Prostate gland (tissue), 2 donors: ENCODE results near the gene NT5DC4. TPM values are rescaled to one million over a fixed set of nuclear protein-coding genes. Genes with fewer than 3 reads are reported as not detected.
A peak's percentile ranks its signal among the peaks of the same experiment; 100 is the strongest.

Experiments
- DNase-seq: peaks from one replicate; pipeline ENCODE4 v3.0.0-alpha.2; 2019; ENCODE audit warnings: low spot score
- H3K27ac ChIP-seq, 2 donors: fragments of 200-600 bp; sonication (generic); 2 replicates each; pipeline ENCODE4 v1.5.1; 2017 to 2019
- H3K27me3 ChIP-seq: fragments of 200-600 bp; sonication (generic); replicated peaks from 2 replicates; pipeline ENCODE4 v1.5.1; 2019; ENCODE audit not compliant: insufficient read depth
- H3K36me3 ChIP-seq, 2 donors: fragments of 200-600 bp; sonication (generic); 1 replicate in 1 of 2; 2 replicates in 1 of 2; pipeline versions ENCODE4 v1.5.1 to v1.8.1; 2017 to 2019
- H3K4me1 ChIP-seq: fragments of 200-600 bp; sonication (generic); replicated peaks from 2 replicates; pipeline ENCODE4 v1.5.1; 2019
- H3K4me3 ChIP-seq, 2 donors: fragments of 200-600 bp; sonication (generic); 2 replicates each; pipeline ENCODE4 v1.5.1; 2017 to 2019
- H3K9me3 ChIP-seq: fragments of 200-600 bp; sonication (generic); 2 replicates; pipeline ENCODE4 v1.5.1; 2017
- POLR2A ChIP-seq: fragments of 450-650 bp; IDR thresholded peaks from one replicate; pipeline ENCODE4 v1.6.1; 2016; ENCODE audit warnings: antibody characterized with exemption, mild to moderate bottlenecking
- POLR2AphosphoS5 ChIP-seq: sonication (generic); formaldehyde crosslinking; IDR thresholded peaks from one replicate; pipeline ENCODE4 v1.6.1; 2017; ENCODE audit warnings: antibody characterized with exemption
- whole genome bisulfite sequencing: methylation state at CpG from one replicate; pipeline ENCODE4 v1.1.5; 2018; 5-methylcytosine and 5-hydroxymethylcytosine counted together
- intact Hi-C: fragments of 100-400 bp; cut with DNase I; formaldehyde crosslinking; loops from one replicate; pipeline ENCODE4 v1.14.2; 2022
- total RNA-seq, 2 donors: library from RNA; depleted of rRNA; stranded (reverse); fragments of >200 nt; gene quantifications; one replicate each; pipeline ENCODE4 v1.1.0, GENCODE V29; 2016
- TF ChIP-seq, protein P1 (sequence below), 4 experiments: fragments of 200-600 bp in 2 of 4; fragments of 450-650 bp in 2 of 4; sonication (generic) in 2 of 4; IDR thresholded peaks; 1 replicate in 3 of 4; 2 replicates in 1 of 4; pipeline ENCODE4 v1.5.1; 2016 to 2019; ENCODE audit warnings: antibody characterized with exemption in 4 of 4, mild to moderate bottlenecking in 2 of 4, moderate library complexity in 2 of 4

NT5DC4 gene
- total RNA-seq, 2 donors from 2014 or later: 0.23 TPM; not detected in 1

DNA sequence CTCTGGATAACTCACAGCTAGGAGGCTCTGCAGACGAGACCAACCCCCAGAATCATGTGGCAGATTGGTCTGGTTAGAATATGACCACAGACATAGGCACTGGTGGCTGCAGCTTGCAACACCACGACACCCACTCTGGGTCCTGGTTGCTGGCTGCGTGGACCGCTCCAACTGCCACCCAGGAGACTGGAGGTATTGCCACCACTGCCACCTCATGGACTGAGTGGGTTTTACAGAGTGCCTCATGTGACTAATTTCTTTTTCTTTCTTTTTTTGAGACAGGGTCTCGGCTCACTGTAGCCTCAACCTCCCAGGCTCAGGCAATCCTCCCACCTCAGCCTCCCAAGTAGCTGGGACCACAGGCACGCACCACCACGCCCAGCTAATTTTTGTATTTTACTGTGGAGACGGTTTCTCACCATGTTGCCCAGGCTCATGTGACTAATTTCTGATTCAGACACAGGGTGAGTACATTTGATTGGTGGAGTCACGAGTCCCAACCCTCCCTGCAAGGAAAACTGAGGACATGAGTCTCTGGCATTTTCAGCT, 29.9 kb upstream of the NT5DC4 start:
- no peaks in the 10 kb centered on the region for H3K9me3 ChIP-seq
- intact Hi-C loops: no loop called here
- peak; percentile 65 for DNase-seq
- H3K36me3 ChIP-seq: no peaks in the 10 kb centered on the region
- H3K27ac ChIP-seq: no peak overlapping the region
- peak; percentile 30 for TF ChIP-seq POLR2AphosphoS5
- TF ChIP-seq, protein P1, sequence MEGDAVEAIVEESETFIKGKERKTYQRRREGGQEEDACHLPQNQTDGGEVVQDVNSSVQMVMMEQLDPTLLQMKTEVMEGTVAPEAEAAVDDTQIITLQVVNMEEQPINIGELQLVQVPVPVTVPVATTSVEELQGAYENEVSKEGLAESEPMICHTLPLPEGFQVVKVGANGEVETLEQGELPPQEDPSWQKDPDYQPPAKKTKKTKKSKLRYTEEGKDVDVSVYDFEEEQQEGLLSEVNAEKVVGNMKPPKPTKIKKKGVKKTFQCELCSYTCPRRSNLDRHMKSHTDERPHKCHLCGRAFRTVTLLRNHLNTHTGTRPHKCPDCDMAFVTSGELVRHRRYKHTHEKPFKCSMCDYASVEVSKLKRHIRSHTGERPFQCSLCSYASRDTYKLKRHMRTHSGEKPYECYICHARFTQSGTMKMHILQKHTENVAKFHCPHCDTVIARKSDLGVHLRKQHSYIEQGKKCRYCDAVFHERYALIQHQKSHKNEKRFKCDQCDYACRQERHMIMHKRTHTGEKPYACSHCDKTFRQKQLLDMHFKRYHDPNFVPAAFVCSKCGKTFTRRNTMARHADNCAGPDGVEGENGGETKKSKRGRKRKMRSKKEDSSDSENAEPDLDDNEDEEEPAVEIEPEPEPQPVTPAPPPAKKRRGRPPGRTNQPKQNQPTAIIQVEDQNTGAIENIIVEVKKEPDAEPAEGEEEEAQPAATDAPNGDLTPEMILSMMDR (IDR thresholded peaks at IDR 0.05): peak; percentile 42 to 86 (median 76)
- no peak for TF ChIP-seq POLR2A
- 39% methylated on average over 9 of the region's 9 CpGs for WGBS
- H3K4me3 ChIP-seq: no peak overlapping the region
- no peaks in the 10 kb centered on the region for H3K4me1 ChIP-seq
- no peaks in the 10 kb centered on the region for H3K27me3 ChIP-seq

DNA sequence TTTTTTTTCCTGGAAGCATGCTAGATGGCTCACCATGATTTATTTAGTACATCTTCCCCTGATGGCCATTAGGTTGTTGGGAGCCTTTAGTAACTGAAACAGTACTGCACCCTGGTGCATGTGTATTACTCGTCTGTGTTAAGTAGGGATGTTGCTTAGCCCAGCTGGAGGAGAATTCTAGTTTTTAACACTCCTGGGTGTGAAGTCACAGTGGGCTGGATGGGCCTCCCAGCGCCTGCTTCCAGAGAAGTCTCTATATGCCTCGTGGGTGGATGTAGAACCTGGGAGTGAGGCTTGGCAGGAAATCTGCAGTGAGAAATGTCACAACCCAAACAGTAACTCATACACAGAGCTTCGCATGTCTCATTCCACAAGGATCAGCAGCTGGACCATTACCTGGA, 28.9 kb upstream of the NT5DC4 start:
- Histone ChIP-seq H3K27ac (no peak overlapping the region), H3K36me3 (no peaks in the 10 kb centered on the region), H3K9me3 (no peaks in the 10 kb centered on the region), H3K4me1 (no peaks in the 10 kb centered on the region), H3K27me3 (no peaks in the 10 kb centered on the region), H3K4me3 (no peak overlapping the region)
- intact Hi-C loops: no loop called here
- WGBS: 69% methylated on average over 4 of the region's 4 CpGs
- TF ChIP-seq, protein P1 (IDR thresholded peaks at IDR 0.05): no peak
- TF ChIP-seq POLR2A: no peak
- TF ChIP-seq POLR2AphosphoS5: no peak
- DNase-seq: no peak

DNA sequence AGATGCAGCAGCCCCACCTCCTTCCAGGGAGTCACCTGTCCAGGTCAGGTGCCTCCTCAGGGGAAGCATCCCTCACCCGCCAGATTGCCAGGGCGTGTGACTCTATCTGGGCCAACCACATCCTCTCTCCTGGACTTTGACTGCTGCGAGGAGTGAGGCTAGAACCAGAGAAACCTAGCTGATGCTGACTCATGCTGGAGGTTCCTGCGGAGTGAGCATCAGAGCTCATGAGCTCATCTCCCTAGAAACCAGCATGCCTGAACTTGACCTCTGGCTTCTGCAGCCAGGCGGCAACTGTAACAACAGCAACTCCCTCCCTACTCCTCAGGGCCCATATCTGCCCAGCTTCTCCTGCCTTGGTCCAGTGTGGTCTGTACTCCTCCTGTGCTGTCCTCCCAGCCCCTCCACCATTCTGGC, 28.3 kb upstream of the NT5DC4 start:
- 30% methylated on average over 5 of the region's 5 CpGs for WGBS

DNA sequence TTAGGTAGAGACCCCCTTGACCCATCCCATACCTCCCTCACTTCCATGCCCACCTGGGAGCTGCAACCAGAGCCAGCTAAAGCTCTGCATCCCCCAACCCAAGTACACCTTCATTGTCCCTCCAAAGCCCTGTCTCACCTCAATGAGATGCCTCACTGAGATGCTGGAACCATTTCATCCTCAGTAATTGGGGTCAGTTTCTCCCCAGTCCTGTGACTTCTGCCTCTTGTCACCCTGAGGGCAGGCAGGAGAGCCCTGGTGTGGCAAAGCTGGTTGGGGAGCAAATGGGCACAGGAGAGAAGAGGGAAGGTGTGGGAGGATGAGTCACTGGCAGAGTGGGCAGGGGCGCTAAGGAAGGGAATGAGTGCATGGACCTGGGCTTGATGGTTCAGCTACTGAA, 27.9 kb upstream of the NT5DC4 start:
- no peak for DNase-seq
- H3K4me3 ChIP-seq: no peak overlapping the region
- intact Hi-C loops: no loop called here
- H3K27ac ChIP-seq: no peak overlapping the region
- TF ChIP-seq POLR2AphosphoS5: no peak
- no peak for TF ChIP-seq POLR2A
- TF ChIP-seq, protein P1 (IDR thresholded peaks at IDR 0.05): no peak
- H3K4me1 ChIP-seq: no peaks in the 10 kb centered on the region
- no peaks in the 10 kb centered on the region for H3K27me3 ChIP-seq
- no peaks in the 10 kb centered on the region for H3K36me3 ChIP-seq
- 90% methylated on average over 1 of the region's 1 CpG for WGBS
- H3K9me3 ChIP-seq: no peaks in the 10 kb centered on the region

More for the DNA sequence above, 28.3 kb upstream of the NT5DC4 start:
- Histone ChIP-seq H3K27me3 (no peaks in the 10 kb centered on the region), H3K27ac (no peak overlapping the region), H3K4me1 (no peaks in the 10 kb centered on the region), H3K36me3 (no peaks in the 10 kb centered on the region), H3K9me3 (no peaks in the 10 kb centered on the region), H3K4me3 (no peak overlapping the region)
- intact Hi-C loops: no loop called here
- TF ChIP-seq POLR2AphosphoS5: peak; percentile 28
- TF ChIP-seq, protein P1 (IDR thresholded peaks at IDR 0.05): no peak
- DNase-seq: peak; percentile 52

DNA sequence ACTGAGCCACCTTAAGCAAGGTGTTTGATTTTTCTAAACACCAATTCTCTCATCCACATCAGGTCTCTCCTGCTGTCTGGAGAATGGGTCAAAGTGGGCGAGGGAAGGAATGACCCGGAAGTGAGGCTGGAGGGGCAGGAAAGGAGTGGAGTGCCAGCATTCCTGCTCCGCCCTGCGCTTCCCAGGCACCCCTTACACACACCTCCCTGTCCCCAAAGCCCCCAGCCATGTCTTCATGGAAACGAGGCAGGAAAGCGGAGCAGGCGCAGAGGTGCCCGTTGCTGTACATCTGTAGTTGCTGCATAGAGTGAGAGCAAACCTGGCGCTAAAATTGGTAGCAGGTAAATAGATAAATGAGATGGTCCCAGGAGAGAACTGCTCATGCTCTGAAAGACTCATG, 27.2 kb upstream of the NT5DC4 start:
- H3K27me3 ChIP-seq: no peaks in the 10 kb centered on the region
- no peak overlapping the region for H3K27ac ChIP-seq
- no peaks in the 10 kb centered on the region for H3K9me3 ChIP-seq
- no peaks in the 10 kb centered on the region for H3K4me1 ChIP-seq
- no peak for DNase-seq
- H3K4me3 ChIP-seq: no peak overlapping the region
- 89% methylated on average over 9 of the region's 9 CpGs for WGBS
- no peaks in the 10 kb centered on the region for H3K36me3 ChIP-seq
- intact Hi-C loops: no loop called here
- TF ChIP-seq POLR2A (no peak), POLR2AphosphoS5 (no peak)
- TF ChIP-seq, protein P1 (IDR thresholded peaks at IDR 0.05): no peak
